K562 (cell line): ENCODE measurements around the gene TMEM132C. TPM values are rescaled to one million over a fixed set of nuclear protein-coding genes. Genes with fewer than 3 reads are reported as not detected.

Experiments used
- ATAC-seq: fragments of 200-7000 bp; cut with Tn5 transposase; 3 replicates; pipeline ENCODE4 v1.9.1; 2020; ENCODE audit warnings: moderate library complexity
- BruUV-seq: library from RNA; stranded (reverse); fragments of 400-500 nt; replicated peaks from 2 replicates; lab custom pipeline; 2021; lab: Mats Ljungman, UMichigan
- CTCF ChIA-PET: fragments of 300-600 bp; formaldehyde crosslinking; extraction: SDS; loops from one replicate; lab custom pipeline; 2021; ENCODE audit warnings: low intra/inter-chr PET ratio; lab: Yijun Ruan, JAX
- POLR2A ChIA-PET: fragments of 300-600, 350-650 bp; sonication (Branson Sonifier 250); formaldehyde crosslinking; extraction: SDS; loops from one replicate; lab custom pipeline; 2021; ENCODE audit warnings: antibody characterized with exemption, inconsistent platforms; lab: Yijun Ruan, JAX
- DNase-seq, 4 experiments: peaks; one replicate each; pipeline versions ENCODE4 v3.0.0 to v3.0.0-alpha.2; 2011 to 2018; ENCODE audit warnings: low spot score in 3 of 4, mixed read lengths in 3 of 4; ENCODE audit errors: extremely low read depth in 1 of 4
- FAIRE-seq: peaks from 2 replicates; lab custom pipeline; 2011; peaks lifted over from hg19 to GRCh38; lab: Jason Lieb, UNC
- H2AFZ ChIP-seq: 2 replicates; pipeline ENCODE4 v1.6.0; 2011; ENCODE audit warnings: low read depth, low read length, control low read depth, inconsistent platforms
- H3K27ac ChIP-seq: fragments of 200-600 bp; 3 replicates; pipeline ENCODE4 v1.8.0; 2011; ENCODE audit warnings: low read depth, mild to moderate bottlenecking, control low read depth, inconsistent platforms, low read length, moderate library complexity, mixed read lengths; ENCODE audit errors: extremely low read depth
- H3K27me3 ChIP-seq, 2 experiments: fragments of 300-600 bp in 1 of 2; 2 replicates in 1 of 2; 3 replicates in 1 of 2; pipeline versions ENCODE4 v1.6.0 to v1.8.0; 2011; ENCODE audit warnings: inconsistent platforms in 2 of 2, low read length in 2 of 2, mild to moderate bottlenecking in 1 of 2, mixed read lengths in 1 of 2, moderate library complexity in 1 of 2; ENCODE audit not compliant: control insufficient read depth in 2 of 2, insufficient read depth in 2 of 2
- H3K36me3 ChIP-seq: fragments of 300-600 bp; 3 replicates; pipeline ENCODE4 v1.8.0; 2011; ENCODE audit warnings: mild to moderate bottlenecking, low read length, inconsistent platforms; ENCODE audit not compliant: control insufficient read depth, insufficient read depth
- H3K4me1 ChIP-seq, 2 experiments: fragments of 200-600 bp in 1 of 2; replicated peaks in 1 of 2; 2 replicates in 1 of 2; 3 replicates in 1 of 2; pipeline versions ENCODE4 v1.5.1 to v1.8.0; 2011; ENCODE audit warnings: inconsistent platforms in 2 of 2, low read length in 2 of 2, mild to moderate bottlenecking in 1 of 2, mixed read lengths in 1 of 2, moderate library complexity in 1 of 2; ENCODE audit not compliant: control insufficient read depth in 2 of 2, insufficient read depth in 2 of 2
- H3K4me2 ChIP-seq: 2 replicates; pipeline ENCODE4 v1.6.1; 2011; ENCODE audit warnings: low read length, control low read depth, inconsistent platforms, mixed read lengths; ENCODE audit not compliant: insufficient read depth
- H3K4me3 ChIP-seq: fragments of 200-600 bp; sonication (generic), shearing (Covaris generic); 2 replicates; pipeline ENCODE4 v1.5.1; 2016; ENCODE audit warnings: control low read depth, inconsistent platforms
- H3K79me2 ChIP-seq: fragments of 200-600 bp; 3 replicates; pipeline ENCODE4 v1.8.0; 2011; ENCODE audit warnings: low read length, inconsistent platforms; ENCODE audit not compliant: control insufficient read depth, insufficient read depth
- H3K9ac ChIP-seq, 2 experiments: 2 replicates each; pipeline versions ENCODE4 v1.6.0 to v1.6.1; 2011; ENCODE audit warnings: low read depth in 2 of 2, low read length in 2 of 2, control low read depth in 1 of 2, inconsistent platforms in 1 of 2, mild to moderate bottlenecking in 1 of 2, mixed read lengths in 1 of 2; ENCODE audit not compliant: insufficient read depth in 1 of 2
- H3K9me1 ChIP-seq: one replicate; pipeline ENCODE4 v1.6.0; 2011; ENCODE audit warnings: inconsistent platforms, mild to moderate bottlenecking, low read length, moderate library complexity; ENCODE audit not compliant: control insufficient read depth, insufficient read depth
- H3K9me3 ChIP-seq: replicated peaks from 2 replicates; pipeline ENCODE4 v1.5.1; 2011; ENCODE audit warnings: low read depth, low read length, inconsistent platforms; ENCODE audit not compliant: control insufficient read depth, insufficient read depth
- H4K20me1 ChIP-seq: replicated peaks from 2 replicates; pipeline ENCODE4 v1.6.1; 2011; ENCODE audit warnings: low read length, inconsistent platforms, mixed read lengths; ENCODE audit not compliant: control insufficient read depth, insufficient read depth
- CREB3L1 ChIP-seq: fragments of 450-650 bp; IDR thresholded peaks from 2 replicates; pipeline ENCODE4 v1.6.1; 2014; ENCODE audit warnings: low read depth, mild to moderate bottlenecking, moderate library complexity, borderline replicate concordance
- NFE2L1 ChIP-seq: fragments of 450-650 bp; IDR thresholded peaks from 2 replicates; pipeline ENCODE4 v1.6.1; 2016; ENCODE audit warnings: missing genetic modification characterization, low read depth, mild to moderate bottlenecking, missing compliant biosample characterization, moderate library complexity, borderline replicate concordance
- RHOXF2B ChIP-seq: fragments of 250-450 bp; sonication (Bioruptor Pico); conservative IDR thresholded peaks from 2 replicates; pipeline ENCODE4 v1.5.1; 2021
- RNF2 ChIP-seq: sonication (generic); IDR thresholded peaks from 2 replicates; pipeline ENCODE4 v1.6.1; 2016
- SMARCB1 ChIP-seq: IDR thresholded peaks from 2 replicates; pipeline ENCODE4 v1.6.1; 2011; ENCODE audit warnings: improper control_type of control experiment, low read depth; ENCODE audit not compliant: insufficient read length
- TSC22D4 ChIP-seq: fragments of 450-650 bp; IDR thresholded peaks from 2 replicates; pipeline ENCODE4 v1.6.1; 2016; ENCODE audit warnings: missing genetic modification characterization, missing biosample characterization, control low read depth
- WGBS: fragments of 100-300 bp; shearing (Covaris generic); methylation state at CpG from one replicate; pipeline ENCODE4 v1.1.6; 2016; ENCODE audit warnings: low coverage, mixed read lengths; ENCODE audit not compliant: insufficient coverage; ENCODE audit errors: missing lambda C conversion rate; 5-methylcytosine and 5-hydroxymethylcytosine counted together
- in situ Hi-C: fragments of 300-500 bp; cut with MboI; formaldehyde crosslinking; loops from 4 replicates; pipeline ENCODE4 v1.15.0; 2018; ENCODE audit warnings: inconsistent platforms, mixed read lengths
- intact Hi-C: fragments of 100-400 bp; cut with micrococcal nuclease; formaldehyde crosslinking; loops from 2 replicates; pipeline ENCODE4 v1.14.2; 2022
- polyA plus RNA-seq, 8 experiments: library from polyadenylated mRNA; depleted of rRNA in 4 of 8; stranded (reverse) in 5 of 8; unstranded in 3 of 8; fragments of >200 nt; fragmentation: Nextera tagmentation in 2 of 8; fragmentation: Illumina TruSeq in 1 of 8; extraction: Ambion mirVana in 2 of 8; extraction: Trizol in 1 of 8; gene quantifications; 2 replicates each; pipeline versions ENCODE4 v1.2.1 to v1.2.3, GENCODE V29; 2011 to 2014; ENCODE audit warnings: inconsistent platforms in 1 of 8, missing spikeins in 1 of 8
- total RNA-seq, 7 experiments: library from RNA; depleted of rRNA in 6 of 7; stranded (reverse); fragments of >200 nt in 6 of 7; fragmentation: Illumina TruSeq in 2 of 7; extraction: Trizol in 2 of 7; gene quantifications; 2 replicates each; pipeline versions ENCODE4 v1.2.1 to v1.2.3, GENCODE V29; 2011 to 2021; ENCODE audit warnings: low replicate concordance in 1 of 7
- TF ChIP-seq, protein P1 (sequence below), 2 experiments: fragments of 450-650 bp; formaldehyde crosslinking in 1 of 2; IDR thresholded peaks; 2 replicates each; pipeline versions ENCODE4 v1.4.0 to v1.6.1; 2014 to 2020; ENCODE audit warnings: mild to moderate bottlenecking in 2 of 2, borderline replicate concordance in 1 of 2, low read depth in 1 of 2
- TF ChIP-seq, protein P2 (sequence below): sonication (generic); formaldehyde crosslinking; IDR thresholded peaks from 2 replicates; pipeline ENCODE4 v1.8.0; 2022; ENCODE audit warnings: mild to moderate bottlenecking, missing genetic modification reagents

Gene TMEM132C
- total and polyA plus RNA-seq, 9 of the 15 experiments (the other 6 are each of a cell fraction or from before 2014, with no cell fraction given), result not detected

DNA sequence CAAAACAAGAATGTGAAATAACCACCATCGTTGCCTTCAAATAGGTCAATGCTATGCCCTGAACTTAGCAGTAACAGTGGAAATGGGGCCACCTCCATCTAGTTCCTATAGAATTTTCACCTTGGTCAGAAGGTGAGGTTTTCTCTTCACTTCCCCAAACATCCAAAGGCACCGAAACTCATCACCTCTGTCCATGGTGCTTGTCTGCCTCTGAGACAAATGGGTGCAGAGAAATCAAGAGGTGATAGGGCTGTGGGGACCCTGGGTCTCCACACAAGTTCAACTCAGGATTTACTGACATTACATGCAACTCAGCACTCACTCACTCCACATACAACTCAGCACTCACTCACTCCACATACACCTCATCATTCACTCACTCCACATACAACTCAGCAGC, 26.2 kb upstream of the TMEM132C start:
- in situ Hi-C loops, result no loop called here
- BruUV-seq, result no TSS peak
- POLR2A ChIA-PET, result no interaction called here
- TF ChIP-seq NFE2L1 (tag) (no peak), CREB3L1 (no peak), RHOXF2B (CRISPR knock-in tag) (no peak), SMARCB1 (no peak), RNF2 (no peak), TSC22D4 (tag) (no peak)
- TF ChIP-seq, protein P1, sequence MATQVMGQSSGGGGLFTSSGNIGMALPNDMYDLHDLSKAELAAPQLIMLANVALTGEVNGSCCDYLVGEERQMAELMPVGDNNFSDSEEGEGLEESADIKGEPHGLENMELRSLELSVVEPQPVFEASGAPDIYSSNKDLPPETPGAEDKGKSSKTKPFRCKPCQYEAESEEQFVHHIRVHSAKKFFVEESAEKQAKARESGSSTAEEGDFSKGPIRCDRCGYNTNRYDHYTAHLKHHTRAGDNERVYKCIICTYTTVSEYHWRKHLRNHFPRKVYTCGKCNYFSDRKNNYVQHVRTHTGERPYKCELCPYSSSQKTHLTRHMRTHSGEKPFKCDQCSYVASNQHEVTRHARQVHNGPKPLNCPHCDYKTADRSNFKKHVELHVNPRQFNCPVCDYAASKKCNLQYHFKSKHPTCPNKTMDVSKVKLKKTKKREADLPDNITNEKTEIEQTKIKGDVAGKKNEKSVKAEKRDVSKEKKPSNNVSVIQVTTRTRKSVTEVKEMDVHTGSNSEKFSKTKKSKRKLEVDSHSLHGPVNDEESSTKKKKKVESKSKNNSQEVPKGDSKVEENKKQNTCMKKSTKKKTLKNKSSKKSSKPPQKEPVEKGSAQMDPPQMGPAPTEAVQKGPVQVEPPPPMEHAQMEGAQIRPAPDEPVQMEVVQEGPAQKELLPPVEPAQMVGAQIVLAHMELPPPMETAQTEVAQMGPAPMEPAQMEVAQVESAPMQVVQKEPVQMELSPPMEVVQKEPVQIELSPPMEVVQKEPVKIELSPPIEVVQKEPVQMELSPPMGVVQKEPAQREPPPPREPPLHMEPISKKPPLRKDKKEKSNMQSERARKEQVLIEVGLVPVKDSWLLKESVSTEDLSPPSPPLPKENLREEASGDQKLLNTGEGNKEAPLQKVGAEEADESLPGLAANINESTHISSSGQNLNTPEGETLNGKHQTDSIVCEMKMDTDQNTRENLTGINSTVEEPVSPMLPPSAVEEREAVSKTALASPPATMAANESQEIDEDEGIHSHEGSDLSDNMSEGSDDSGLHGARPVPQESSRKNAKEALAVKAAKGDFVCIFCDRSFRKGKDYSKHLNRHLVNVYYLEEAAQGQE (IDR thresholded peaks at IDR 0.05; ENCODE audit: borderline replicate concordance), result 0 out of 2 replicates have a peak, but pooled peaks have one; percentile 22
- TF ChIP-seq, protein P1 (CRISPR knock-in tag; IDR thresholded peaks at IDR 0.05; ENCODE audit: low read depth), result no peak
- TF ChIP-seq, protein P2, sequence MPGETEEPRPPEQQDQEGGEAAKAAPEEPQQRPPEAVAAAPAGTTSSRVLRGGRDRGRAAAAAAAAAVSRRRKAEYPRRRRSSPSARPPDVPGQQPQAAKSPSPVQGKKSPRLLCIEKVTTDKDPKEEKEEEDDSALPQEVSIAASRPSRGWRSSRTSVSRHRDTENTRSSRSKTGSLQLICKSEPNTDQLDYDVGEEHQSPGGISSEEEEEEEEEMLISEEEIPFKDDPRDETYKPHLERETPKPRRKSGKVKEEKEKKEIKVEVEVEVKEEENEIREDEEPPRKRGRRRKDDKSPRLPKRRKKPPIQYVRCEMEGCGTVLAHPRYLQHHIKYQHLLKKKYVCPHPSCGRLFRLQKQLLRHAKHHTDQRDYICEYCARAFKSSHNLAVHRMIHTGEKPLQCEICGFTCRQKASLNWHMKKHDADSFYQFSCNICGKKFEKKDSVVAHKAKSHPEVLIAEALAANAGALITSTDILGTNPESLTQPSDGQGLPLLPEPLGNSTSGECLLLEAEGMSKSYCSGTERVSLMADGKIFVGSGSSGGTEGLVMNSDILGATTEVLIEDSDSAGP (CRISPR knock-in tag), result no peak

More for the DNA sequence above, 26.2 kb upstream of the TMEM132C start:
- 0% methylated on average over 2 of the region's 2 CpGs for WGBS
- ATAC-seq (no peak), DNase-seq (no peak), FAIRE-seq (no peak)
- Histone ChIP-seq H3K27ac (no peak overlapping the region), H3K27me3 (no peaks in the 10 kb centered on the region), H2AFZ (no peak overlapping the region), H3K4me2 (no peak overlapping the region), H3K36me3 (no peaks in the 10 kb centered on the region), H3K4me3 (no peak overlapping the region), H3K9me1 (no peaks in the 10 kb centered on the region), H4K20me1 (no peaks in the 10 kb centered on the region), H3K79me2 (no peaks in the 10 kb centered on the region), H3K4me1 (no peaks in the 10 kb centered on the region), H3K9ac (no peak overlapping the region), H3K9me3 (no peaks in the 10 kb centered on the region)
- CTCF ChIA-PET, result no interaction called here
- intact Hi-C loops, result no loop called here
